Measurements from ENCODE around the gene TMEM231.
A peak's percentile ranks its signal among the peaks of the same experiment; 100 is the strongest.
"Not testable (repeated sequence)": the region's sequence is repeated elsewhere in the genome, so short reads cannot be mapped to it uniquely, and the experiment has no call there.

TMEM231 gene

DNA sequence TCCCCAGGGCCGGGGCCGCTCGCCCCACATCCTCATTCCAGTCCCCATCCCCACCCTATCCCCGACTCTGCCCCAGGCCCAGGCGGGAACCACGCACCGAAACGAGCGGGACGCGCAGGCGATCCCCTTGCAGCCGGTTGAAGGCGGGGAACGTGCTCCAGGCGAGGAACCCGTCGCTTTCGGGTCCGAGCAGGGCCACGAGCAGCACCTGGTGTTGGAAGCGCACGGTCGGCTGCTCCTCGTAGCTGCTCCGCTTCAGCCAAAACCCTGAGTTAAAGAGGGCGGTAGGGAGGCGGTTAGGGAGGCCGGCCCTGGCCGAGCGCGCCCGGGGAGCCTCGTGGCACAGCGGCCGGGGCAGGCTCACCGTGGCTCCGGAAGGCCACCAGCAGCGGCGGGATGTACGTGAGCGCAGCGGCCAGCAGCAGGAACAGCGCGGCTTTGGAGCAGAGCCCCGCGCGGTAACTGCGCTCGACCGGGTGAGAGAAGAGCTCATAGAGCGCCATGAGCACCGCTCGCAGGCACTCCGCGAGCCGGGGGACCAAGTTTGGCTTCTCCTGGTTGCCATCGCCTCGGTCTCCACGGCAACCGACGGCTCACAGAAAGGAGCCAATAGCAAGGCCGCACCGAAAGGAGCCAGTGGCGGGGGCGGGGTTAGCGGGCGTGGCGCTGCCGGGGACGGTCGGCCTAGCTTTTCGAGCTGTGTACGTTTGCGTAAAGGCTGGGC, at the start of gene TMEM231:
TSS of gene TMEM231 (minus strand) at position 546 of the 724 bp plus-strand sequence. CDS start at position 503, 43 bp downstream.
- DNase-seq, result peak; percentile 82 to 96 (median 90)

GRCh38 chr16:75603241-75603640, 47.2 kb upstream of the TMEM231 start:
- DNase-seq, result no peak

- DNase-seq, result no peak
These were observed 43.6 kb upstream of the TMEM231 start for GRCh38 chr16:75599452-75600277.

DNA sequence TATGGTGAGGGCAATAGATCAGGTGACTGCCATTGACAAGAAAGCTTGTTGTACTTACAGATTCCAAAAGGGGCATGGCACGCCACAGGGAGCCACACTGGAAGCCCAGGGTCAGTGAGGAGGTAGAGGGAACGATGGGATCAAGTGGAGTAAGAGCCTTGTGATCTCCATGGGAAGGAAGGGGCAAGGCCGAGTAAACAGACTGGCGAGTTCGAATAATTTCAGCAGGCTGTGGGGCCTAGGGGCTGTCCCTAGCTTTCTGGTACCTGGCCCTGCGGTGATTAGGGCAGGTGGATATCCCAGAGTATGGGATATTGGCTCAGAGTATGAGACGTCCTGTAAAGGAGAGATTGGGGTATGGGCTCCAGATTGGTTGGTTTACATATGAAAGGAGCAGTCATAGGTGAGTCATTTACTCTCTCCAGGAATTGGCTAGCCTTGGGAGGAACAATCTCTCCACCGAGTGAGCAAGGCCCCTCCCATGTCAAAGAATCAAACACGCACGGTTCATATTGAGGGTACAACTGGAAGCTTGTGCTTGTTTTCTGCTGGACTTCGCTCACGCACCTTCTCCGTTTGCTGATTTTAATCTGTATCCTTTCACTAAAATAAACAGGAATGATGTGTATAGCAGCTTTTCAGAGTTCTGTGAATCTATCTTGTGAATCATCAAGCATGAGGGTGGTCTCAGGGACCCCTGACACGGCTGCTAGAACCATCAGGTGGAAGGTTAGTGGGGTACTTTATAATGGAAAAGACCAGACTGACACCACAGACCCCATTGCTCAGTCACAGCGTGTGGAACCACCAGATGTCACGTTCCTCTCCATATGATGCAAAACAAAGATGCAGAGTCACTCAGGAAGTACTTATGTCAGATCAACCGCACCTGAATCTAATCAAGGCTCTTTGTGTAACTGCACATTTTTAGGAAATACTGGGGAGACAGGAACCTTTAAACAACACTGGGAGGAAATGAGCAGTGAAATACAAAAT, 38.1 kb upstream of the TMEM231 start:
- DNase-seq, result no peak

DNA sequence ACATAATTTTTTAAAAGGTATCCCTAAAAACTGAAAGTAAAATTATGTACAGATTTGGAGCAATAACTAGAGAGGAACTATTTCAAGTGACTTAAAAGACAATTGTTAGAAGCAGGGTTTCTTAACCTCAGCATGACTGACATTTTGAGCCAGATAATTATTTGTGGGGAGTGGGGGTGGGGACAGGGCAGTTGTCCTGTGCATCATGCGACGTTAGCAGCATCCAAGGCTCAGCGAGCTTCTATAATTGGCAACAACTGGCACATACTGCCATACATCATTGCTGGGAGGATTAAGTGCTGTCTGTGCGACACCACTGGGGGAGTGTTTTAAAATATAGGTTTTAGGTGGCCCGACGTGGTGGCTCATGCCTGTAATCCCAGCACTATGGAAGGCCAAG, 37.3 kb upstream of the TMEM231 start:
- no peak for DNase-seq

GRCh38 chr16:75591927-75592326, 35.9 kb upstream of the TMEM231 start:
- DNase-seq, result not testable (repeated sequence)

GRCh38 chr16:75590920-75591843, 35.1 kb upstream of the TMEM231 start:
- no peak for DNase-seq

GRCh38 chr16:75589306-75589705, 33.3 kb upstream of the TMEM231 start:
- DNase-seq, result no peak

GRCh38 chr16:75588716-75589115, 32.7 kb upstream of the TMEM231 start:
- no peak for DNase-seq

GRCh38 chr16:75584108-75584507, 28.1 kb upstream of the TMEM231 start:
- no peak for DNase-seq

DNA sequence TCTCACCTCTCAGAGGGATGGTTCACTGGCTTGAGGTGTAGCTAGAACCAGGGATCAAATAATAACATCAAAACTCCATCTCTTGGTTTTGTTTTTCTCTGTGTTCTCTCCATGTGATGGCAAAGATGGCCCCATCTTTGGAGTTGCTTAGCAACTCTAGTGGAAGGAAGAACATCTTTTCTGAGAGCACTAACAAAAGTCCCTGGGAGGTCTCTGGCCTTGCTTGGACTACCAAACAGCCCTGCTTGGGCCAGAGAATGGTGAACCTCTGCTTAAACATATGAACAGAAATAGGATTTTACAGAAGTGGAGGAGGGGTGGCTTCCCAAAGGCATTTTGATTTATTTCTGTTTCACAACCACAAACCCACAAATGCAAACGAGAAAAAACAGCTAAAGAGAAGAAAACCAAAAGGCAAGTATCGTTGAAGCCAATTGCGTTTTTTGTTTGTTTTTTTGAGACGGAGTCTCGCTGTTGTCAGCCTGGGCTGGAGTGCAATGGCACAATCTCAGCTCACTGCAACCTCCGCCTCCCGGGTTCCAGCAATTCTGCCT, 23.3 kb upstream of the TMEM231 start:
- DNase-seq, result no peak

- DNase-seq, result no peak
These were observed 22.7 kb upstream of the TMEM231 start for GRCh38 chr16:75578725-75579124.

DNA sequence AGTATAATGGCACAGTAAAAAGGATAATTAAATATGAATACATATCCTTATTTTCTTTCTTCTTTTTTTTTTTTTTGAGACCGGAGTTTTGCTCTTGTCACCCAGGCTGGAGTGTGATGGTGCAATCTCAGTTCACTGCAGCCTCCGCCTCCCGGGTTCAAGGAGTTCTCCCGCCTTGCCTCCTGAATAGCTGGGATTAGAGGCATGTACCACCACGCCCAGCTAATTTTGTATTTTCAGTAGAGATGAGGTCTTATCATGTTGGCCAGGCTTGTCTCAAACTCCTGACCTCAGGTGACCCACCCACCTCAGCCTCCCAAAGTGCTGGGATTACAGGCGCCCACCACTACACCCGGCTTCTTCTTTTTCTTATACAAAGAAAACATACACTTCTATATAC, 22.2 kb upstream of the TMEM231 start:
- no peak for DNase-seq

GRCh38 chr16:75576384-75576811, 20.3 kb upstream of the TMEM231 start:
- DNase-seq, result no peak

- no peak for DNase-seq
These were observed 19.9 kb upstream of the TMEM231 start for GRCh38 chr16:75575958-75576357.

- no peak for DNase-seq
These were observed 17.9 kb upstream of the TMEM231 start for GRCh38 chr16:75573955-75574354.

DNA sequence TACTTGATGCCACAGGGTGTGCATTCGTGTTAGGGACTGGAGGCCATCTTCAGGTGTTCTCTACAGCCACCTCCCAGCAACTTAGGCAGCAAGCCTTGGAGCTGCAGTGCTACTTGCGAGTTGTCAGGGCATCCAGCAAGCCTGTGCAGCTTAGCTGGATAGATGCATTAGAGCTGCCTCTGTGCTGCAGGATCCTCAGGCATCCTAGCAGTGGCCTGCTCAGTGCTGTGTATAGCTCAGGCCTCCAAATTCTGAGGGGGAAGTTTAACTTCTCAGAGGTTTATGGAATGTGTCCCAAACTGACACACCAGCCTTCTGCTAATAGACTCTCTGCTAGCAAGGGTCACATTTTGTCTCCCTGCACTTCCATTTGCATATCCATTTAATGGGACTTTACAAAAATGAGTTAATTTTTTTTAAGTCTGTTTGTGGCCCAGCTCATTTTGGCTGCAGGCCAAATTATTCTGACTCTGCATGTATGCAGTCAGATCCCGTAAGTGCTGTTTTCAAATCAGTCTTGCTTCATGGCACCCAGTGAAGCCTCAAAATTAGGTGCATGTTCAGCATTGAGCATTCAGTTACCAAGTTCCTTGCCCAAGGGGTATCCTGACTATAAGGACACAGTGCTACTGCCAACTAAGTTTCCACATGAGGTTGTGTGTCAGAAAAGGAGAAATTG, 17.0 kb upstream of the TMEM231 start:
- no peak for DNase-seq

GRCh38 chr16:75570396-75571065, 14.5 kb upstream of the TMEM231 start:
- no peak for DNase-seq

DNA sequence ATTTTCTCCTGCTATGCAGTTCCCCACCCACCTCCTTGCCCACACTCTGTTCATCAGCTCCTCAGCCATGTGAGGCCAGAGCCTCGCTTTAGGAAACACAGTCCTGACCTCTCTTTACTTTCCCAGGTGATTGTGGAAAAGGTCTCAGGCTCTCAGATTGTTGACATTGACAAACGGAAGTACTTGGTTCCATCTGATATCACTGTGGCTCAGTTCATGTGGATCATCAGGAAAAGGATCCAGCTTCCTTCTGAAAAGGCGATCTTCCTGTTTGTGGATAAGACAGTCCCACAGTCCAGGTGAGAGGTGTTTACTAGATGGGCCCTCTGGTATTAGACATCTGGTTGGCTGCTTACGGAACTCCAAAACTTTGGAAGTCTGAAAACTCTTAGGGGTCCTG, 11.9 kb upstream of the TMEM231 start:
- no peak for DNase-seq

DNA sequence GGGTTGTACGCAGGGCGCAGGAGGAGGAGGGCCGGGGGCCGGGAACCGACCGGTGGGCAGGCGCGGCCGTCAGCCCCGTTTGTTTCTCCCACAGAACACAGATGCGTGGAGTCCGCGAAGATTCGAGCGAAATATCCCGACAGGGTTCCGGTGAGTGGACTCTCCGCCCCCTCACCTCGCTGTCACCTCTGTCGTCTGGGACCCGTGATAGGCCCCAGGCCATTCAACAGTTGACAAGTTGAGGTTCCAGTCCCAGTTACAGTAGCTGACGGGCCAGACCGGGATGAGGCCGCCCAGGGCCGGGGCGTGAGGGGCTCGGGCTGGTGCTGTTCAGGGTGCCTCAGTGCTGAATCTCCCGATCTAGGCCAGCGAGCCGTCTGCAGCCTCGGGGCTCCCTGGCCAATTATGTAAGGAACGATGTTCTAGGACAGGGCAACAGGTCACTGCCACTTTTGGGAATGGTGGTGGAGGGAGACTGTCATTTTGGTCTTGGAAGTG, 10.8 kb upstream of the TMEM231 start:
- no peak for DNase-seq

Data from activated naive CD4-positive, alpha-beta T cell (primary cell).